OCI-M2 (cell line): ENCODE results near the gene APCDD1L.

Experiments
- DNase-seq: peaks from one replicate; lab custom pipeline; 2025; ENCODE audit not compliant: unreplicated experiment; lab: John Stamatoyannopoulos, UW

The APCDD1L gene

GRCh38 chr20:58515233-58516212, at the start of gene APCDD1L:
Gene APCDD1L, minus strand, starts transcription at chr20:58515399. Its CDS starts 692 bp downstream, at chr20:58514707.
- DNase-seq = no peak

- no peak for DNase-seq
Observed at GRCh38 chr20:58559368-58559729, 44.1 kb upstream of the APCDD1L start.

DNA sequence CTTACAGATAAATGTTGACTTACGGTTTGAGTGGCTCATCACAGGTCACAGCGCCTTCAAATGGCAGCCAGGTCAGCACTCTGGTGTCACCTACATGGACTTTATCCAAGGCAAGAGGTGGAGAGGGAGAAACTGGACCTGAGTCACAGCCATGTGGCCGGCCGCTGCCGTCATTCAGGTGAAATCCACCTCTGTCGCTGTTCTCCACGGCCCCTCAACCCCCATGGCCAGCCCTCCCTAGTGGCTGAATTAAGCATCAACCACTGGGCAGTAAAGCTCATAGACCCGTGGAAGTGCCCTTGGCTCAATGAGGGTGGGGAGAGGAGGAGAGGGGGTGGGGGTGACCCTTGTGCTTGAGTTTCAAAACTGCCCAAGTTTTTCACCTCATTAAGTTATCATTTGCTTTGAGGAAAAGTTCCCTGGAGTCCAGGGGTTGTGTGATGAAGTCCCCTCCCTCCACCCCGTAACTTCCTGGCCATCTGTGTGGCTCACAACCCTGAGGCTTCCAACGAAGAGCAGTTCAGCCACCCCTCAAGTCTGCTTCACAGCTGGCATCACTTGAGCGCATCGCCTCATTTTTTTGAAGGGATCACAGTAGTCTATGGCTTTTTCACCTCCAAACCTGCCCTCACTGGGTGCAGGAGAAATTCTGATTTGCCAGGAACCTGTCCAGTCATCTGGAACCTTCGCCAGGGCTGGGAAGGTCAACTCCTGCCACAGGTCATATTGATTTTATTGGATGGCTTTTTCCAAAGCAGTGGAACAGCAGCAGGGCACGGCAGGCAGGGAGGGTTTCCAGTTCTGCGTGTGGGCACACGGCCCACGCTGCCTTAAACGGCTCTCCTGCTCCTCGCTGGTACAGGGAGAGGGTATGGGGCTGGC, 43.5 kb upstream of the APCDD1L start:
- DNase-seq = no peak

DNA sequence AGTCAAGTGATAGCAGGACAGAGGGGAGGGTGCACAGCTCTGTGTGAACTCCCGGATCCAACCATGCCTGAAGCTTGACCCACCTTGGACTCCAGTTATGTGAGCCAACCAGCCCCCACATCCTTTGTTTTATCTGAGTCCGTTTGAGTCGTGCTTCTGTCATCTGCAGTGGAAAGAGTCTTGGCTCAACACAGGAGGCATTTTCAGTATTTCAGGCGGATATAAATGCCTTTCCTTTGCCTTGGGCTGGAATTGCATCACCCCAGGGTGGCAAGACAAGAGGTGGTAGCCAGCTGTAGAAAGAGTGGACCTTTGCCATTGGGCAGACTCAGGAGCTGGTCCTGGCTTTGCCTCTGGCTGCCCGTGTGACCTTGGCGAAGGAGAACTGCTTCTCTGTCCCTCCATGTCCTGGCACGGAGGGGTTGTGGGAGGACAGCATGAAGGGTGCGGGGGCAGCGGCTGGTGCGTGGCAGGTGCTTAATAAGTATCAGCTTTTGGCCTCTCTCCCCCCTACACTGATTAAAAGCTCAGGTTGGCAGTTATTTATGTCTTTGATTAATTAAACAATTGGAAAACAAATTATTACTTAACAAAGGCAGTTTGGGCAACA, 42.6 kb upstream of the APCDD1L start:
- no peak for DNase-seq

DNA sequence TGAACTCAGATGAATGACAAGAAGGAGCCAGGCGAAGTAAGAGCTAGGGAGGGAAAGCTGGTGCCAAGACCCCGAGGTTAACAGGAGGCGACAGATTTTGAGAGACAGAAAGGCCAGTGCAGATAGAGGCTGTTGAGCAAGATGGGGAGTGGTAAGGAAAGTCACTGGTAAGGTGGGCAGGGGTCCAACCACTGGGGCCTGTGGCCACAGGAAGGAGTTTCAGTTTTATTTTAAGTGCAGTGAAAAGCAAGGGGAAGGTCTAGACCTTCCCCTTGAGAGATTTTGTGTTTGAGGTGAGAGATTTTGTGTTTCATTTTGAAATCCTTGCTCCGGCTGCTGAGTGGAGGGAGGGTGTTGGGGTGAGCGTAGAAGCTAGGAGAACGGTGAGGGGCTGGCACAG, 41.8 kb upstream of the APCDD1L start:
- DNase-seq = no peak

DNA sequence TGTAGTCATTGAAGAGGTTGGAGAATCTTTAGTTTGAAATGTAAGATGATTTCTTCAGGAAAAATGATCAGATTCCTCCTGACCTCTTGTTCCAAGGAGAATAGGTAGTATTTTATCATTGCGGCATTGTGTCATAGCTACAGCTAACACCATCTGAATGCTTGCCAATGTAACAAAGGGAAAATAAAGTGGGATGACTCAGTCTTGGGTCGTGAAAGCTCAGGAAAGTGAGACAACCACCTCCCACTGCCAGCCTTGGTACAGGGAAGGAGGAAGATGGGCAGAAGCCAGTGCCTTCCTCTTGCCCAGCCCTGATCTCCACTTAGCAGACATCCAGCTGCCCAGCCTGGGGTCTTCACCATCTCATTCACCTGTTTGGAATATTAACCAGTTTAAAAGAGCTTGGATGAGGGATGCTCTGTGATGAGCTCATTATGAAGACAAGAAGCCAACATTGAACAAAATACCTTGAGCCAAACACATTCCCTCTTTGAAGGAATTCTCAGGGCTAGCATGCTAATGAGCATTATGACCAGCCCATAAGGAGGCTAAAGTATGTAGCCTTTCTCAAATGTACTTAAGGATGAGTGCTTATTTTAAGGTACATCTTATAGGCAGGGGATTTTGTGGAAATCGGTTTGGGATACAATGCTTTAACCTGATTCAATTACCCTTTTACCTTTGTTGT, 40.0 kb upstream of the APCDD1L start:
- DNase-seq = no peak

DNA sequence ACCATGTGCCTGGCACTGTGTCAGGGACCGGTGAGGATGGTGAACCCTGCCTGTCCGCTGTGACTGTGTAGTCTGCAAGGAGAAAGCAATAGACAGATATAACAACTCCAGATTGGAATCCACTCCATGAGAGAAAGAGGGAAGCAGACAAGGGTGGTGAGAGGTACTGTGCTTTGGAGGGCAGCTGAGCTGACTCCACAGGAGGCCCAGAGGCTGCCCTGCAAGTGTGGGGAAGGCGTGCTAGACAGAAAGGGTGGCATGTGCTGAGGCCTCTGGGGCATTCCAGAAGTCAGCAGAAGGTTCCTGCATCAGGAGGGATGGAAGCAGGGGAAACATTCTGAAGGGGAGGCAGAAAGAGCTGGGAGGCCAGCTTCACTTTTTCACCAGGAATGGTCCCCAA, 39.3 kb upstream of the APCDD1L start:
- no peak for DNase-seq

- no peak for DNase-seq
Observed at GRCh38 chr20:58553841-58554240, 38.6 kb upstream of the APCDD1L start.

- no peak for DNase-seq
Observed at GRCh38 chr20:58553166-58553696, 38.0 kb upstream of the APCDD1L start.

- DNase-seq = no peak
Observed at GRCh38 chr20:58552366-58552934, 37.3 kb upstream of the APCDD1L start.

DNA sequence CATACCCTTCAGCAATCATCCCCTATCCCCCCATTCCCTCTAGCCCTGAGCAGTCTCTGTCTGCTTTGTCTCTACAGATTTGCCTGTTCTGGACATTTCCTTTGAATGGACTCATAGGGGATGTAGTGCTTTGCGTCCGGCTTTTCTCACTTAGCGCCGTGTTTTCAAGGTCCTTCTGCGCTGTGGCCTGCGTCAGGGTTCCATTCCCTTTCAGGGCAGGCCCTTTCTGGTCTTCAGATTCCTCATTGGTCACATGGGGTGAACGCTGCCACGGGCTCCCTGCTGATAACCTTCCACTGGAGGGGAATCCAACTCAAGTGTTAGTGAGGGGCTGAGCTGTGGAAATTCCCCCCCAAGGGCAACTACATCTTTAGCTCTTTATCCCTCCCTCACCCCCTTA, 36.4 kb upstream of the APCDD1L start:
- DNase-seq = no peak

DNA sequence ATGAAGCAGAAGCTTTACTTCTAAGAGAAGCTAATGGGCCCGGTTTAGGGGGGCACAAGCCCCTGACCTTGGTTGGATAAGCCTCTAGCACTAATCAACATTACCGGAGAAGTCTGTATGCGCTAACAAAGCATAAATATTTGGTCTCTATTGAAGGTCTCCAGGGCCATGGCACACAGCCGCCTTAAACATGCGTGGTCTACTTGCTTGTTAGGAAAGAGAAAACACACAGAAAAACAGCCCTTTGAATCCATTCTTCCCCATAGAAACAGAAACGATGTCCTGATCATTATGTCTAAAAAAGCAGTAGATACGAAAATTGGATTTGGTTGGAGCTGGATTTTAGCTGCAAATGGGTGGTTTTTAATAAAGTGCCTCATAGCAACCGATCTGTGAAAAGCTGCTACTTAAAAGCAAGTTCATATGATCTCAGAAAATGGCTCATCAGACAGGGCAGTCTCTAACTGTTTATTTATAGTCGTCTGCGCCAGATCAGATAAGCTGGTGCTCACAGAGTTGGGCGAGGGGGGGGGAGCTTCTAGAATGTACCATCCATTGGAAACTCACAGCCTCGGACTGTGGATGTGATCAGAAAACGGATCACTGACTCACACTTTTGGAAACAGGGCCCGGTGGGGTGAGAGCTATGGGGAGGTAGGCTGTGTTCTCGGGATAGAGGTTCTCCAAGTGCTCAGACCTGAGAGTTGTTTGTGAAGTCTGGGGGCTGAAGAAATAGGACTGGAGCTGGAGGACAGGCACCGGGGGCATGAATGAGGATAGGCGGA, 35.3 kb upstream of the APCDD1L start:
- no peak for DNase-seq

DNA sequence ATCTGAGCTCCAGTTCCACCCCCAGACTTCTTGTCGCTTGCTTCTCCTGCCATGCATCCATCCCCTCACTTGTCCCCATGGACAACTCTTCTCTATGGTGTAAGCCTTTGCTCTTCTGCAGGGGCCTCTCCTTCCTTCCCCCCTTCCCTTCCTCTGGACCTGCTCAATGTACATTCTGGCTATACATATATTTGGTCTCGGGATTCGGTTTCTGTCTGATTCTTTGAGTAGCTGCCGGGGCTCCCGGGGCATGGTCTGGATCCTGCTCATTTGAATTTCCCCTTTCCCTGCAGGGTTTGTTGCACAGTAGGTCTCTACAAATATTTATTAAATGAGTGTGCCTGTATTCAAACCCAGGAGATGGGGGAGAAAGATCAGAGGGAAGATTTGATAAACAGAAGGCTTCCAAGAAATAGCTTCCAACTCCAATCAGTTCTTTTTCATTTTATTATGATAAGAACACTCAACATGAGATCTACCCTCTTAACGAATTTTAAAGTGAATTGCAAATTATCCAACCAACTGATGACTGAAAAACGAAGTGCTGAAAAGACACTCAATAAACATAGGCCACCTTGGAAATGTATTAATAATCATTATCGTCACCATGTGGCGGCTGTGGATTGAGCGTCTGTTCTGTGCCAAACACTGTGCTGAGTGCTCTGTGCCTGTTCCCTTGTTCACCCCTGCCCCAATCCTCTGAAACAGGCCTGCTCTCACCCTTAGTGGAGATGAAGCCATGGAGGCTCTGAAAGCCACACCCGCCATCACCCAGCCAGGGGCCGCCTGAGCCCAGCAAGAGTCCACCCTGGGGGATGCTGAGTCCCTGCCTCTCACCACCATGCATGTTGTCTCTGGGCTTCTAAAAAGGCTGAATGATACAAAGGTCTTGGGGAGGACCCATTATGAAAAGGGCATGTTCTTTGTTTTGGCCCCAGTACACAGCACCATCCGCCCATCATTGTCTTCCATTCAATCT, 34.3 kb upstream of the APCDD1L start:
- no peak for DNase-seq

GRCh38 chr20:58547623-58548475, 32.6 kb upstream of the APCDD1L start:
- no peak for DNase-seq

DNA sequence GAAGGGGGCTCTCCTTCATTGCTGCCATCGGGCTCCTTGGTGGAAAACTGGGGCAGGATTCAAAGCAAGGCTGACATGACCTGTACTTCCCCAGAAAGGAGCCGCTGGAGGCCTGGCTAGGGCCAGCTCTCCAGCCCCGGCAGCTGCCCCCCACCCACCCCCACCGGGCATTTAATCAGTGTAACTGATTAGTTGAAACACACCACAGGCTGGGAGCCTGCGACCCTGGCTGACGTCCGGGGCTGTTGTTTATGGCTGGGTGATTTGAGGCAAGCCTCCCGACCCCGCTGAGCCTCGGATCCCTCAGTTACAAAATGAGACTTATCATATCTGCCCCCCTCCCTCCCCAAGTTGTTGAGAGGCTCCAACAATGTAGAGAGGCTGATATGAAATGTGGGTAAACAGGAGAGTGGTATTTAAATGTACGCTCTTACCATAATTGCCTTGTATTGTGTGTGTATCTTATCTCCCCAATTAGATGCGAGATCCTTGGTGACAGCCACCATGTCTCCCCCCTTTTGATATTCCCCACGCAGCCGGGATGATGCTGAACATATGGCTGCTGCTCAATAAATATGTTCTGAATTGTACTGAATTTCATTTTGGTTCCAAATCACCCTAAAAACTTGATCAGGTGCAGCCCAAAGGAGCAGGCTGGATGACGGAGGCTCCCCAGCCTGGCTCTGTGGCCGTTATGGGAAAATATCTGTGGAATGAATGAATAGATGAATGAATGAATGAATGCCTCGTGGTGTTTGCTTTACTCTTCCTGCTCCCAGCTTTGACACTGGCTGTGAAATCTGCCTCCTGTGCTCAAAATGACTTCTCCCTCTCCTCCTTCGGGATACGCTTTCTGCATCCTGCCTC, 31.8 kb upstream of the APCDD1L start:
- DNase-seq = no peak

DNA sequence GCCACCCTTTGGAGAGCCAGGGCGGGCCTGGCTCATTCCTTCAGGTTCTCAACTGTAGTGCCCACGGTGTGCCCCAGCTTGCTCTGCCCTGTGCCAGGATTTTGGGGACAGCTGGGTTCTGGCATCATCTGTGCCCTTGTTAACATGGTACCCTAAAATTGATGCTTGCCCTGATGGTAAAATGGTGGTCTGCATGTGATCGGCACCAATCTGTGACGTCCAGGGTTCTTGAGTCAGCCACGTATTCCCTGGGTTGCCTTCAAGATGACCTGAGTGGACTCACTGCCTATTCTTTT, 31.2 kb upstream of the APCDD1L start:
- no peak for DNase-seq
